ENCODE measurements around the gene LTA4H.
A peak's percentile ranks its signal among the peaks of the same experiment; 100 is the strongest.

LTA4H gene

DNA sequence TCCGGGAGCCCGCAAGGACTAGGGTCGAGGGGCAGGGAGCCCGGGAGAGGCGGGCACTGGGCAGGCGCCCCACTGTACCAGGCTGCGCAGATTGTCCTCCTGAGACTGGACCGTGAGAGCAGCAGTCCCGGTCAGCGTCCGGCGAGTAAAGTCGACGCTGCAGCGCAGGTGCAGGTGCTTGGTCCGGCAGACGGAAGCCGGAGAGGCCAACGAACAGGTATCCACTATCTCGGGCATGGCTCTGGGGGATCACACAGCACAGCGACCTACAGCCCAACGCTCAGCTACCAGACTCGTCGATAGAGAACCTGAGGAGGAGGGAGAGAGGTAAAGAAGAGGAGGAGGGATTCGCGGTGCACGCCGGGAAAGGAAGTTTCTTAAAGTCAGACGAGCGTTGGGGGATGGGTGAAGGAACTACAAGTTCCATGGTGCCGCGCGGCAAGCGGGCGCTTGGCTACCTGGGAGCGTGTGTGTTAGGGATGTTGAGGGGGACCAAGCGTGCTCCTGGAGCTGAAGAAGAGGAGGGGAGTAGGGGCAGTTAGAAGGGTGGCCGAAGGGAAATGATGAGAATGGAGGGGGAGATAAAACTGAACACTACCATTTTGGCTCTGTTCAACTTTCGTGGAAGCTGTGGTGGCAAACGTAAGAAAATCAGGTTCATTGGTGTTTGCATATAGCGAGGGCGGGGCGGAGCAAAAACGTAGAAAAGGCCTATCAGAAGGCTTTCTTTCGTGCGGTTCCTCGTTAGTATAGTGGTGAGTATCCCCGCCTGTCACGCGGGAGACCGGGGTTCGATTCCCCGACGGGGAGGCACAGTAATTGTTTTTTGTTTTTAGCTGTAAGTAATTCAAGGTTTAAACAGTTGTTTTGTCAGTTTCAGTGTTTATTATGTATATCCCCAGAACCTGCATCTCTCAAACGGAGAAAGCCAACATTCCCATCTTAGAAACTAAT, at the start of gene LTA4H:
Gene LTA4H (minus strand): TSS at position 305 of the 954 bp plus-strand sequence. CDS start 68 bp downstream, at position 237.
- H3K36me3 ChIP-seq (ENCODE audit: control insufficient read depth, insufficient read depth, low read length): no peaks in the 10 kb centered on the region
- no CpG with 5 or more reads among the region's 55 CpGs for WGBS (ENCODE audit: insufficient coverage, insufficient read length)
- H3K27ac ChIP-seq (ENCODE audit: low read length): no peak within 1 kb of the TSS
- no peaks in the 10 kb centered on the region for H3K27me3 ChIP-seq (ENCODE audit: control insufficient read depth, insufficient read depth, low read length)
- DNase-seq (ENCODE audit: low read depth, low spot score): peak; percentile 98
- H3K4me1 ChIP-seq (ENCODE audit: control insufficient read depth, insufficient read depth, low read length): no peaks in the 10 kb centered on the region
- peak within 1 kb of the TSS; percentile 86 for H3K4me3 ChIP-seq (ENCODE audit: low read length)
- H3K9me3 ChIP-seq (ENCODE audit: control insufficient read depth, insufficient read depth, low read length): no peaks in the 10 kb centered on the region

- Histone ChIP-seq H3K4me3 (ENCODE audit: low read length) (no peak overlapping the region), H3K27me3 (ENCODE audit: control insufficient read depth, insufficient read depth, low read length) (no peaks in the 10 kb centered on the region), H3K9me3 (ENCODE audit: control insufficient read depth, insufficient read depth, low read length) (no peaks in the 10 kb centered on the region; the same call in 1 of the 2 replicates), H3K36me3 (ENCODE audit: control insufficient read depth, insufficient read depth, low read length) (no peaks in the 10 kb centered on the region), H3K4me1 (ENCODE audit: control insufficient read depth, insufficient read depth, low read length) (no peaks in the 10 kb centered on the region), H3K27ac (ENCODE audit: low read length) (no peak overlapping the region)
- WGBS (ENCODE audit: insufficient coverage, insufficient read length): no CpG with 5 or more reads among the region's 2 CpGs
- DNase-seq (ENCODE audit: low read depth, low spot score): no peak
Observed at GRCh38 chr12:96084624-96085023, 49.2 kb upstream of the LTA4H start.

DNA sequence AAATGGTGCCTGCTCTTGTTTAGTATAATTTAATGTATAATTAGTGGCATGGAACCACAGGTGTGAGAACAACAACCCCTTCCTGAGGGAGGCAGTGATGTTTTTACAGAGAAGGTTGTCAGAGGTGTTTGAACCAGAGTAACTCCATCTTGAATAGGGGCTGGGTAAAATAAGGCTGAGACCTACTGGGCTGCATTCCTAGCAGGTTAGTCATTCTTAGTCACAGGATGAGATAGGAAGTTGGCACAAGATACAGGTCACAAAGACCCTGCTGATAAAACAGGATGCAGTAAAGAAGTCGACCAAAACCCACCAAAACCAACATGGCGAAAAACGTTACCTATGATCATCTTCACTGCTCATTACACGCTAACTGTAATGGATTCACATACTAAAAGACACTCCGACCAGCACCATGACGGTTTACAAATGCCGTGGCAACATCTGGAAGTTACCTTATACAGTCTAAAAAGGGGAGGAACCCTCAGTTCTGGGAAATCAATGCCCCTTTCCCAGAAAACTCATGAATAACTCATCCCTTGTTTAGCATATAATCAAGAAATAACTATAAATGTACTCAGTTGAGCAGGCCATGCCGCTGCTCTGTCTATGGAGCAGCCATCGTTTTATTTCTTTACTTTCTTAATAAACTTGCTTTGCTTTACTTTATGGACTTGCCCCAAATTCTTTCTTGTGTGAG, 47.8 kb upstream of the LTA4H start:
- no peaks in the 10 kb centered on the region for H3K4me1 ChIP-seq (ENCODE audit: control insufficient read depth, insufficient read depth, low read length)
- no peak overlapping the region for H3K4me3 ChIP-seq (ENCODE audit: low read length)
- no CpG with 5 or more reads among the region's 9 CpGs for WGBS (ENCODE audit: insufficient coverage, insufficient read length)
- no peak for DNase-seq (ENCODE audit: low read depth, low spot score)
- H3K36me3 ChIP-seq (ENCODE audit: control insufficient read depth, insufficient read depth, low read length): no peaks in the 10 kb centered on the region
- H3K27me3 ChIP-seq (ENCODE audit: control insufficient read depth, insufficient read depth, low read length): no peaks in the 10 kb centered on the region
- H3K27ac ChIP-seq (ENCODE audit: low read length): no peak overlapping the region
- H3K9me3 ChIP-seq (ENCODE audit: control insufficient read depth, insufficient read depth, low read length): no peaks in the 10 kb centered on the region; the same call in 1 of the 2 replicates

DNA sequence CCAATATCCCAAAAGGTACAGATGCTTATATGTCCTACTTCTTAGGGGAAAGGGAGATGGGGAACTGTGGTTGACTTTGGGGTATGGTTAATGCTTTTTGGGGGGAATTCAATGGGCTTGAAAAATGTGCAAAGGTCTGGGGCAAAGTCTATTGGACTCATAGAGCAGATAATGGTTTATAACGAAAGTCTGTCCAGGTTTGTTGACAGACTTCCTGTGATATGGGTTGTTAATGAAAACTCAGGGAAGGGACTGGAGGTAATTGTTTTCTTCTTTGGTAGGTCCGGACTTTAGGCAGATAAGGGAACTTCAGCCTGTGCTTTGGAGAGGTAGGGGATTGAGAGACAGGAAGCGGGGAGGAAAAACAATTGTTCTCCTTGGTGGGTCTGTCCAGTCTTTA, 46.2 kb upstream of the LTA4H start:
- H3K27me3 ChIP-seq (ENCODE audit: control insufficient read depth, insufficient read depth, low read length): no peaks in the 10 kb centered on the region
- no peak for DNase-seq (ENCODE audit: low read depth, low spot score)
- no peaks in the 10 kb centered on the region; the same call in 1 of the 2 replicates for H3K9me3 ChIP-seq (ENCODE audit: control insufficient read depth, insufficient read depth, low read length)
- no peaks in the 10 kb centered on the region for H3K4me1 ChIP-seq (ENCODE audit: control insufficient read depth, insufficient read depth, low read length)
- H3K4me3 ChIP-seq (ENCODE audit: low read length): no peak overlapping the region
- no peaks in the 10 kb centered on the region for H3K36me3 ChIP-seq (ENCODE audit: control insufficient read depth, insufficient read depth, low read length)
- no CpG with 5 or more reads among the region's 3 CpGs for WGBS (ENCODE audit: insufficient coverage, insufficient read length)
- H3K27ac ChIP-seq (ENCODE audit: low read length): no peak overlapping the region

DNA sequence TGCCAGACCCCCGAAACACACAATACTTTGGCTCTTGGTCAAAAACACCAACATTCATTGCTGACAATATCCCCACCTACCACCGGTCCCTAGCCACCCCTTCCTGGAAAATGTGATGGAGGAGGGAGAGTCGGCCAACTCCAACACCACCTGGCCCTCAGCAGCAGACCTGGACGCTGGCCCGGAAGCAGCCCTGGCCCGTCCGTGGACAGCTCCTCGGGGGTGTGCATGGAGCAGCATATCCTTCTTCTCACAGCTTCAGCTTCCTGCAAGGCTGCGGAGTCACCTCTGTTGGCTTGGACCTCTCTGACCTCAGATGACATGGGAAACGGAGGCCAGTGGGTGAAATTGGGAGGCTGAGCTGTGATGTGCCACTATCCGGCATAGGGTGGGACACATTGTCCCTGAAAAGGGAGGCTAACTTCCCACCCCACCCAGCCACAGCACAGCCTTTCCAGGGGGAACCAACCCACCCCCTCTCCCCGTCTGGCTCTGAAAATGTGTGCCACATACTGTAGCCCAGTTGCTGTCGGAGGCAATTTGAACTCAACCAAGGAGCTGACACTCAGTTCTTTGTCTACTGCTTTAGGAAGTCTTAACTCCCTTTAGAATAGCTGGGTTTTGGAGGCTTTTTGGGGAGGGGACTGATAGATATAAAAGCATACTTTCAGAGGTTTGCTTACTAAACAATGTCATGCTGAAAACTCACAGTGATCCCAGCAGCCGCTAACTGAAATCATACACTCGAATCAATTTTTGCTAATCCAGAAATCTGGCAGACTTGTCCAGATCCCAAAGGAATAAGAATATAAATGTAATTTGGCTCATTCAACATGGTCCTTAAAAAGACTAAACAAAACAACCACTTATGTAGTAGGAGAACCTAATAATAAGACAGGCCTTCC, 43.1 kb upstream of the LTA4H start:
- no peak overlapping the region for H3K4me3 ChIP-seq (ENCODE audit: low read length)
- WGBS (ENCODE audit: insufficient coverage, insufficient read length): no CpG with 5 or more reads among the region's 15 CpGs
- H3K36me3 ChIP-seq (ENCODE audit: control insufficient read depth, insufficient read depth, low read length): no peaks in the 10 kb centered on the region
- no peaks in the 10 kb centered on the region for H3K4me1 ChIP-seq (ENCODE audit: control insufficient read depth, insufficient read depth, low read length)
- no peak for DNase-seq (ENCODE audit: low read depth, low spot score)
- H3K9me3 ChIP-seq (ENCODE audit: control insufficient read depth, insufficient read depth, low read length): no peaks in the 10 kb centered on the region
- H3K27ac ChIP-seq (ENCODE audit: low read length): no peak overlapping the region
- no peaks in the 10 kb centered on the region for H3K27me3 ChIP-seq (ENCODE audit: control insufficient read depth, insufficient read depth, low read length)

- no CpG with 5 or more reads among the region's 6 CpGs for whole genome bisulfite sequencing (ENCODE audit: insufficient coverage, insufficient read length)
- no peaks in the 10 kb centered on the region for H3K4me1 ChIP-seq (ENCODE audit: control insufficient read depth, insufficient read depth, low read length)
- H3K9me3 ChIP-seq (ENCODE audit: control insufficient read depth, insufficient read depth, low read length): no peaks in the 10 kb centered on the region
- no peak overlapping the region for H3K4me3 ChIP-seq (ENCODE audit: low read length)
- H3K27me3 ChIP-seq (ENCODE audit: control insufficient read depth, insufficient read depth, low read length): no peaks in the 10 kb centered on the region
- no peaks in the 10 kb centered on the region for H3K36me3 ChIP-seq (ENCODE audit: control insufficient read depth, insufficient read depth, low read length)
- DNase-seq (ENCODE audit: low read depth, low spot score): no peak
- no peak overlapping the region for H3K27ac ChIP-seq (ENCODE audit: low read length)
Observed at GRCh38 chr12:96077081-96077480, 41.7 kb upstream of the LTA4H start.

DNA sequence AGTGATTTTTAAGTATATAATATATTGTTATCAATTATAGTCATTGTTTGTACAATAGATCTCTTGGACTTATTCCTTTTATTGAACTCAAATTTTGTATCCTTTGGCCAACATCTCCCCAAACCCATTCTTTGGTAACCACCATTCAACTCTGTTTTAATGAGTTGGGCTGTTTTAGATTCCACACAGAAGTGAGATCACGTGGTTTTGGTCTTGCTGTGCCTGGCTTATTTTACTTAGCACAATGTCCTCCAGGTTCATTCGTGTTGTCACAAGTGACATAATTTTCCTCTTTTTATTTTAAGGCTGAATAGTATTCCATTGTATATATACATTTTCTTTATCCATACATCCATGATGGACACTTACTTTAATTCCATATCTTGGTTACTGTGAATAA, 40.2 kb upstream of the LTA4H start:
- DNase-seq (ENCODE audit: low read depth, low spot score): no peak
- Histone ChIP-seq H3K27me3 (ENCODE audit: control insufficient read depth, insufficient read depth, low read length) (no peaks in the 10 kb centered on the region), H3K27ac (ENCODE audit: low read length) (no peak overlapping the region), H3K36me3 (ENCODE audit: control insufficient read depth, insufficient read depth, low read length) (no peaks in the 10 kb centered on the region), H3K4me1 (ENCODE audit: control insufficient read depth, insufficient read depth, low read length) (no peaks in the 10 kb centered on the region), H3K9me3 (ENCODE audit: control insufficient read depth, insufficient read depth, low read length) (no peaks in the 10 kb centered on the region), H3K4me3 (ENCODE audit: low read length) (no peak overlapping the region)
- WGBS (ENCODE audit: insufficient coverage, insufficient read length): no CpG with 5 or more reads among the region's 2 CpGs

DNA sequence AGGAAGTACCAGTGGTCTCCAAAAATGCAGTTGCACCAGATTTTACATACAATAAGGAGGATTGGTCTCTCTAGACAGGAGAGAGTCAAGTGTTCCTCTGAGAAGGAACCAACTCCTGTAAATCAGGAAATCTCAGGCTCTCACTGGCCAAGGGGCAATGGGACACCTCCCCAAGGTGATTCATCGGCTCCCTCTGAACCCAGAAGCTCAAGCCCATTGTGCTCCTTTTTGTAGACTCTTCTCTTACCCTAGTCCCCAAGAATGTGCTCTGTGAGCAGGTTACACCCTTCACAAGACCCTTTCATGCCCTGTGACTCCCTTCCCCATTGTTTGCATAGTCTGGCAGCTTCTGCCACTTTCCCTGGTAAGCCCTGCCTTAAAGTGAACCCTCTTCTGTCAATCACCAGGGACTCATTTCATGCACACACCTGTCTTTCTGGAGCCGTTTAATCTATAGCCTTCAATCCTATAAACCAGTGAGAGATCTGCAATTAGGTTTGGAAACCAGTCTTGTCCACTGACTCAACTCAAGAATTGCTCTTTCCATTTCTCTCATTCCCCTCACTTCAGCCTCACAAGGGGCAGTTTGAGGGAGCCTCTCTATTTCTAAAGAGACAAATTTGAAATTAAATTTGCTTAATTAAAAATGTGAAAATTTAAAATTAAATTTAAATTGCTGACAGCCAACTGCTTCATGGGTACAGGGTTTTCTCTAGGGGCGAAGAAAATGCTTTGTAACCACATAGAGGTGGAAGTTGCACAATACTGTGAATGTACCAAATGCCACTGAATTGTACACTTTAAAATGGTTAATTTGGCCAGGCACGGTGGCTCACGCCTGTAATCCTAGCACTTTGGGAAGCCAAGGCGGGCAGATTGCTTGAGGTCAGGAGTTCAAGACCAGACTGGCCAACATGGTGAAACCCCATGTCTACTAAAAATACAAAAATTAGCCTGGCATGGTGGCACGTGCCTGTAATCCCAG, 38.3 kb upstream of the LTA4H start:
- DNase-seq (ENCODE audit: low read depth, low spot score): no peak
- Histone ChIP-seq H3K9me3 (ENCODE audit: control insufficient read depth, insufficient read depth, low read length) (no peaks in the 10 kb centered on the region), H3K4me1 (ENCODE audit: control insufficient read depth, insufficient read depth, low read length) (no peaks in the 10 kb centered on the region), H3K27me3 (ENCODE audit: control insufficient read depth, insufficient read depth, low read length) (no peaks in the 10 kb centered on the region), H3K4me3 (ENCODE audit: low read length) (no peak overlapping the region), H3K27ac (ENCODE audit: low read length) (no peak overlapping the region), H3K36me3 (ENCODE audit: control insufficient read depth, insufficient read depth, low read length) (no peaks in the 10 kb centered on the region)
- no CpG with 5 or more reads among the region's 7 CpGs for WGBS (ENCODE audit: insufficient coverage, insufficient read length)

GRCh38 chr12:96070670-96071279, 35.4 kb upstream of the LTA4H start:
- Histone ChIP-seq H3K36me3 (ENCODE audit: control insufficient read depth, insufficient read depth, low read length) (no peaks in the 10 kb centered on the region), H3K27me3 (ENCODE audit: control insufficient read depth, insufficient read depth, low read length) (no peaks in the 10 kb centered on the region), H3K9me3 (ENCODE audit: control insufficient read depth, insufficient read depth, low read length) (no peaks in the 10 kb centered on the region), H3K4me1 (ENCODE audit: control insufficient read depth, insufficient read depth, low read length) (no peaks in the 10 kb centered on the region), H3K4me3 (ENCODE audit: low read length) (no peak overlapping the region), H3K27ac (ENCODE audit: low read length) (no peak overlapping the region)
- no CpG with 5 or more reads among the region's 7 CpGs for WGBS (ENCODE audit: insufficient coverage, insufficient read length)
- no peak for DNase-seq (ENCODE audit: low read depth, low spot score)

Data from iPS DF 6.9 (cell line).